GM21529 (cell line): Measurements from ENCODE around the gene ASMT.
"Not testable (repeated sequence)": the region's sequence is repeated elsewhere in the genome, so short reads cannot be mapped to it uniquely, and the experiment has no call there.

ENCODE experiments used
- ATAC-seq: cut with Tn5 transposase; IDR thresholded peaks from one replicate; pipeline ENCODE4 v1.9.1; 2021; ENCODE audit not compliant: unreplicated experiment

ASMT gene

GRCh38 chrX:1646009-1646408, 31.1 kb downstream of the ASMT start:
- no peak for ATAC-seq

- ATAC-seq, result no peak
Measured at GRCh38 chrX:1649621-1650020, 34.8 kb downstream of the ASMT start.

GRCh38 chrX:1652011-1652811, 37.4 kb downstream of the ASMT start:
- peak; percentile 53 for ATAC-seq

GRCh38 chrX:1656379-1656778, 41.5 kb downstream of the ASMT start:
- no peak for ATAC-seq

- peak; percentile 89 for ATAC-seq
Measured at GRCh38 chrX:1657367-1658070, 42.7 kb downstream of the ASMT start.

GRCh38 chrX:1658071-1658491, 43.2 kb downstream of the ASMT start:
- ATAC-seq, result peak; percentile 25

GRCh38 chrX:1659664-1660461, 45.0 kb downstream of the ASMT start:
- no peak for ATAC-seq

GRCh38 chrX:1661048-1661921, 46.4 kb downstream of the ASMT start:
- no peak for ATAC-seq

- no peak for ATAC-seq
Measured at GRCh38 chrX:1661922-1662221, 47.0 kb downstream of the ASMT start.

GRCh38 chrX:1667566-1667965, 52.7 kb downstream of the ASMT start:
- no peak for ATAC-seq

GRCh38 chrX:1673337-1673736, 58.5 kb downstream of the ASMT start:
- no peak for ATAC-seq

- ATAC-seq, result no peak
Measured at GRCh38 chrX:1676866-1677265, 62.0 kb downstream of the ASMT start.

- peak; percentile 47 for ATAC-seq
Measured at GRCh38 chrX:1679238-1679637, 64.4 kb downstream of the ASMT start.

- ATAC-seq, result no peak
Measured at GRCh38 chrX:1681439-1681838, 66.6 kb downstream of the ASMT start.

- not testable (repeated sequence) for ATAC-seq
Measured at GRCh38 chrX:1681856-1682255, 67.0 kb downstream of the ASMT start.

- not testable (repeated sequence) for ATAC-seq
Measured at GRCh38 chrX:1682501-1682900, 67.6 kb downstream of the ASMT start.

GRCh38 chrX:1684883-1685282, 70.0 kb downstream of the ASMT start:
- not testable (repeated sequence) for ATAC-seq

- not testable (repeated sequence) for ATAC-seq
Measured at GRCh38 chrX:1685444-1685880, 70.6 kb downstream of the ASMT start.

GRCh38 chrX:1686642-1687041, 71.8 kb downstream of the ASMT start:
- no peak for ATAC-seq
